Spinal cord (tissue), 10 donors: ENCODE data around the gene RASL10B. TPM values are rescaled to one million over a fixed set of nuclear protein-coding genes. Genes with fewer than 3 reads are reported as not detected.

Source experiments
- DNase-seq, 6 donors: peaks; one replicate each; pipeline versions ENCODE4 v3.0.0 to v3.0.0-alpha.2; 2013 to 2015; ENCODE audit warnings: low spot score in 6 of 6, low read depth in 4 of 6
- H3K27ac ChIP-seq: one replicate; pipeline ENCODE4 v1.5.1; 2013; ENCODE audit warnings: low read depth, low read length, control low read depth
- H3K27me3 ChIP-seq: one replicate; pipeline ENCODE4 v1.6.1; 2013; ENCODE audit warnings: low read length; ENCODE audit not compliant: control insufficient read depth, insufficient read depth
- H3K36me3 ChIP-seq: one replicate; pipeline ENCODE4 v1.6.1; 2013; ENCODE audit warnings: low read length; ENCODE audit not compliant: control insufficient read depth, insufficient read depth
- H3K4me1 ChIP-seq: one replicate; pipeline ENCODE4 v1.6.1; 2013; ENCODE audit warnings: low read length; ENCODE audit not compliant: control insufficient read depth, insufficient read depth
- H3K4me3 ChIP-seq: one replicate; pipeline ENCODE4 v1.5.1; 2013; ENCODE audit warnings: low read depth, low read length, control low read depth
- H3K9me3 ChIP-seq: one replicate; pipeline ENCODE4 v1.6.1; 2013; ENCODE audit warnings: low read length; ENCODE audit not compliant: control insufficient read depth, insufficient read depth
- WGBS: methylation state at CpG from one replicate; pipeline ENCODE4 v1.1.5; 2013; ENCODE audit warnings: missing lambda C conversion rate; ENCODE audit not compliant: insufficient coverage; 5-methylcytosine and 5-hydroxymethylcytosine counted together
- polyA plus RNA-seq, 2 donors: library from polyadenylated mRNA; unstranded; fragments of 120-200 nt; gene quantifications; one replicate each; pipeline ENCODE4 v1.2.1, GENCODE V29; 2013; ENCODE audit not compliant: insufficient read length in 2 of 2
- total RNA-seq, 2 donors: library from RNA; depleted of rRNA in 1 of 2; stranded (reverse); fragments of 120-200 nt in 1 of 2; fragments of >200 nt in 1 of 2; gene quantifications; one replicate each; pipeline versions ENCODE4 v1.2.3 to v1.2.4, GENCODE V29; 2013 to 2014
- donor health status: healthy.

Gene RASL10B
- total and polyA plus RNA-seq, 4 donors, result 8.2 to 49.2 (median 28.2) TPM

DNA sequence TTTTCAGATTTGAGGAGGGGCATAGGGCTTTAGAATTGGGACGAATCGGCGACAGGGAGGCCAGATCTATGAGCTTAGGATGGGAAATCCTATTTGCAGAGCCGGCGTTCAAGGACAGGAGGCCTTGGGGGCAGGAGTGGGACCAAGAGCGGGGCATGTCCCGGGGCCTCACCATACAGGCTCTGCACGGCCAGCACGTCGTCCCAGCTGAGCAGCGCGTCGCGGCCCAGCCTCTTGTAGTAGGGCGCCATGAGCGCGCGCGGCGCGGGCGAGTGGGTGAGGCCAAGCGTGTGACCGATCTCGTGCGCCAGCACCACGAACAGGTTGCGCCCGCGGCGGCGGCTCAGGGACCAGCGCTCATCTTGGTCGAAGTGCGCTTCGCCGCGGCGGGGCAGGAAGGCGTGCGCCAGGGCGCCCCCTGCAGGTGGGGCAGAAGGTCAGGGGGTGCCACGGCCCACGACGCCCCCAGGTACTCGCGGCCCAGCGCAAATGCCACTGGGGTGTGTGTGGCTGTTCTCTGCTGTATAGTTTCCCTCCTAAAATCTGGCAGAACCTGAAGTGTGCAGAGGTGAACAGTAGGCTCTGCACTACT, 38.6 kb downstream of the RASL10B start:
- Histone ChIP-seq H3K4me1 (peaks cover 47% of the 10 kb centered on the region), H3K27ac (no peak overlapping the region), H3K36me3 (peaks cover 14% of the 10 kb centered on the region), H3K4me3 (no peak overlapping the region), H3K9me3 (no peaks in the 10 kb centered on the region), H3K27me3 (no peaks in the 10 kb centered on the region)
- DNase-seq, result no peak
- WGBS, result 93% methylated on average over 48 of the region's 48 CpGs

DNA sequence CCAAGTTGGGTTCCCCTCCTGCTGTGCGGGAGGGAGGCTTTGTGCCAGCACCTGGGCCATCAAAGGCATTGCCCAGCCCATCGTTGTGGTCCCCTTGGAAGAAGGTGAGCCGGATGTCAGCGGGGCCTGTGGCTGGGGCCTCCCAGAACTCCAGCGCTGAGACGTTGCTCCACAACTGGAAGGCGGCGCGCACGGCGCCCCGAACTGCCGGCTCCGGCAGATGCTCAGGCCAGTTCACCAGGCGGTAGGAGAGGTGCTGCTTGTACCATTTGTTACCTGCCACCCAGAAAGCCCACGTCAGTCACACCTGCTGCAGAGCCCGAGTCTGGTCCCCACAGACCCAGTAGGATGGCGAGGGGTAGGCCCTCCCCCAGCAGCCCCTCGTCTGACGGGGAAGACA, 41.7 kb downstream of the RASL10B start:
- no peaks in the 10 kb centered on the region for H3K27me3 ChIP-seq
- H3K9me3 ChIP-seq, result no peaks in the 10 kb centered on the region
- H3K4me1 ChIP-seq, result peaks cover 39% of the 10 kb centered on the region
- H3K4me3 ChIP-seq, result no peak overlapping the region
- 86% methylated on average over 20 of the region's 20 CpGs for WGBS
- peak overlapping the region; percentile 85 for H3K27ac ChIP-seq
- no peak for DNase-seq
- H3K36me3 ChIP-seq, result peaks cover 5% of the 10 kb centered on the region

DNA sequence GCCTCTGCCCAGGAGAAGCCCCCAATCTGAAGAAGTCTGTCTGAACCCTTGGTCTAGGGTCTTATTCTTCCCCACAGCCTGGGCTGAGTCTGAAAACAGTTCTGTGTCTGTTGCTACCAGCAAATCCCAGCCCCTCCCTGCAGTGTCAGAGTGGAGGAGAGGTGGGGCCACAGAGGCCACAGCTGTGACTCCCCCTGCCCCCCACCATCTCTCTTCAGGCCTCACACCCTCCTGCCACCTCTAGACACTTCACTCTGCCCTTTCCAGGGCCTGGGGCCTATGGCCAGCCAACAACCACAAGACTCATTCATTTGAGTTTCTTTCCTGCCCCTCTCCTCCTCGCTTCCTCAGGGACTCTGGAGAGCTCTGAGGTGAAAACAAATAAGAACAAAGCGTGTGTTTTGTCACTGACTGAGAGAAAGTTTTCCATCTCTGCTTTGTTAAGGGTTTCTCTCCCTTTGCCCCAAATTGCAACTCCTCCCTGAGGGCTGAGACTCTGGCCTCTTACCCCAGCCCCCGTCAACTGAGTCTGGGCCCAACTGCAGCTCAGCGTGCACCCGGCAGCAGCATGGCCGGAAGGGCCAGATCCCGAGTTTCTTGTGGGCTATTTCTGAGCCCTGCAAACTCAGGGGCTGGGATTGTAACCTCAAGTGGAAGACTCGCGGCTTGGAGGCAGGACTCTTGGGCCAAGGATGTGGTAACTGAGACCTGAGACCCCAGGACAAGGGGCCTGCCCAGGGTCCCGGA, 42.4 kb downstream of the RASL10B start:
- Histone ChIP-seq H3K27ac (peak overlapping the region; percentile 85), H3K36me3 (peaks cover 8% of the 10 kb centered on the region), H3K9me3 (no peaks in the 10 kb centered on the region), H3K27me3 (no peaks in the 10 kb centered on the region), H3K4me1 (peaks cover 39% of the 10 kb centered on the region), H3K4me3 (no peak overlapping the region)
- DNase-seq, result peak in 1 of 6 donors; percentile 34
- WGBS, result 33% methylated on average over 7 of the region's 10 CpGs

GRCh38 chr17:35774499-35774898, 43.1 kb downstream of the RASL10B start:
- WGBS, result 20% methylated on average over 1 of the region's 5 CpGs
- Histone ChIP-seq H3K4me3 (no peak overlapping the region), H3K27ac (peak overlapping the region; percentile 85), H3K27me3 (no peaks in the 10 kb centered on the region), H3K36me3 (peaks cover 10% of the 10 kb centered on the region), H3K4me1 (peaks cover 39% of the 10 kb centered on the region), H3K9me3 (no peaks in the 10 kb centered on the region)
- peak in 4 of 6 donors; percentile 54 to 91 (median 80) for DNase-seq

DNA sequence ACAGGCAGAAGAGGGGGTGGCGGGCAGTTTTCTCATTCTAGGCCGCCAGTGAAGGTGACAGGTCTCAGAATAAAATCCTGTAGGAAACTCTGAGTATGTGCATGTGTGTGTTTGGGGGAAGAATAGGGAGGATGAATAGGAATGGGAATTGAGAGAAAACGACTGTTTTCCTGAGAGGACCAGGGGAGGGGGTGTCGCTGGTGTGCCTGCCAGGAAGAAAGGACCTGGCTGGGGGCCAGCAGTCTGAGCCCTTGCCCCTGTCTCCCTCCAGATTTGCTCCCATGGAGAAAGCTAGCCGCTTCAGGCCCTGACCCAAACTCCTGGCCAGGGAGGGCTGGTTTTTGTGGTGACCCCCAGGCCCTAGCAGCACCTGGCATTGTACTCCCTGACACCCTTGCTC, 43.6 kb downstream of the RASL10B start:
- DNase-seq, result peak in 2 of 6 donors; percentile 70 to 80
- H3K4me1 ChIP-seq, result peaks cover 39% of the 10 kb centered on the region
- H3K4me3 ChIP-seq, result no peak overlapping the region

DNA sequence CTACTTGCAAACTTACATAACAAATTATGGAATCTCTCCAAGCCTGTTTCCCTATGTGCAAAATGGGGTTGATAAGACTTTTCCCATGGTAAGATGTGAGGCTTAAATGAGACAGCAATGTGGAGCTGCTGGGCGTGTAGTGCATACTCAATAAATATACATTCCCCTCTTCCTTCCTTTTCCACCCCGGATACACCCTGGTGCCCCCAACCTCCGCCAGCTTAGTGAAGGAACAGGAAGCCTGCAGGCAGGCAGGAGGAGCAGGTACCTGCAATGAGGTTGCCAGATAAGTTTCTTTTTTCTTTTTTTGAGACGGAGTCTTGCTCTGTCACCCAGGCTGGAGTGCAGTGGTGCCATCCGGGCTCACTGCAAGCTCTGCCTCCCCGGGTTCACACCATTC, 44.1 kb downstream of the RASL10B start:
- peak overlapping the region; percentile 85 for H3K27ac ChIP-seq
- DNase-seq, result no peak
- no peaks in the 10 kb centered on the region for H3K9me3 ChIP-seq
- no peak overlapping the region for H3K4me3 ChIP-seq
- 40% methylated on average over 2 of the region's 6 CpGs for WGBS
- peaks cover 39% of the 10 kb centered on the region for H3K4me1 ChIP-seq
- no peaks in the 10 kb centered on the region for H3K27me3 ChIP-seq
- peaks cover 10% of the 10 kb centered on the region for H3K36me3 ChIP-seq

More for the DNA sequence above, 43.6 kb downstream of the RASL10B start:
- Histone ChIP-seq H3K9me3 (no peaks in the 10 kb centered on the region), H3K36me3 (peaks cover 10% of the 10 kb centered on the region), H3K27me3 (no peaks in the 10 kb centered on the region), H3K27ac (peak overlapping the region; percentile 85)
- WGBS, result 23% methylated on average over 5 of the region's 5 CpGs

GRCh38 chr17:35778641-35779196, 47.3 kb downstream of the RASL10B start:
- H3K36me3 ChIP-seq, result peaks cover 5% of the 10 kb centered on the region
- no peak for DNase-seq
- no peak overlapping the region for H3K27ac ChIP-seq
- WGBS, result 90% methylated on average over 15 of the region's 16 CpGs
- H3K4me3 ChIP-seq, result no peak overlapping the region
- H3K9me3 ChIP-seq, result no peaks in the 10 kb centered on the region
- no peaks in the 10 kb centered on the region for H3K27me3 ChIP-seq
- peaks cover 29% of the 10 kb centered on the region for H3K4me1 ChIP-seq

- no peaks in the 10 kb centered on the region for H3K27me3 ChIP-seq
- H3K36me3 ChIP-seq, result peaks cover 5% of the 10 kb centered on the region
- WGBS, result 62% methylated on average over 3 of the region's 3 CpGs
- no peaks in the 10 kb centered on the region for H3K9me3 ChIP-seq
- peak in 1 of 6 donors; percentile 72 for DNase-seq
- H3K27ac ChIP-seq, result no peak overlapping the region
- H3K4me3 ChIP-seq, result no peak overlapping the region
- peaks cover 9% of the 10 kb centered on the region for H3K4me1 ChIP-seq
These were observed 49.5 kb downstream of the RASL10B start for GRCh38 chr17:35780950-35781349.

DNA sequence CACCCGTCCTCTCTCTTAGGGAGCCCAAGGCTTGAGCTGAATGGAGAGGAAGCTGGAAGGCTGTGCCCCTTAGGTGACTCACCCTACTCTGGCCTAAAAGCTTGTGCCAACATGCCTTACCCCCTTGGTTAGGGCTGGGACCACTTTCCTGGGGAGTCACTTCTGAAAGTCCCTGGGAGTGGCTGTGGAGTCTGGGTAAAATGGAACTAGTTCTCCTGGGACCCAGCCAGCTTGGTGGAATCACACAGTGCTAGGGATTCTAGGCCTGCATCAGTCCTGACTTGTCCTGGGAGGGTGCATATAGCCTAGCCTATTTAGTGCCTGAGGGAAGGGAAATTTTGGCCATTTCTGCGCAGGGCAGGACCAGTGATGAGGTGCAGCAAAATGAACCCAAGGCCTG, 53.5 kb downstream of the RASL10B start:
- Histone ChIP-seq H3K9me3 (no peaks in the 10 kb centered on the region), H3K27ac (no peak overlapping the region), H3K27me3 (no peaks in the 10 kb centered on the region), H3K36me3 (no peaks in the 10 kb centered on the region), H3K4me3 (no peak overlapping the region), H3K4me1 (peaks cover 16% of the 10 kb centered on the region)
- DNase-seq, result no peak
- WGBS, result 100% methylated on average over 1 of the region's 2 CpGs
